Measurements from ENCODE around the gene RFX4.

RFX4 gene

DNA sequence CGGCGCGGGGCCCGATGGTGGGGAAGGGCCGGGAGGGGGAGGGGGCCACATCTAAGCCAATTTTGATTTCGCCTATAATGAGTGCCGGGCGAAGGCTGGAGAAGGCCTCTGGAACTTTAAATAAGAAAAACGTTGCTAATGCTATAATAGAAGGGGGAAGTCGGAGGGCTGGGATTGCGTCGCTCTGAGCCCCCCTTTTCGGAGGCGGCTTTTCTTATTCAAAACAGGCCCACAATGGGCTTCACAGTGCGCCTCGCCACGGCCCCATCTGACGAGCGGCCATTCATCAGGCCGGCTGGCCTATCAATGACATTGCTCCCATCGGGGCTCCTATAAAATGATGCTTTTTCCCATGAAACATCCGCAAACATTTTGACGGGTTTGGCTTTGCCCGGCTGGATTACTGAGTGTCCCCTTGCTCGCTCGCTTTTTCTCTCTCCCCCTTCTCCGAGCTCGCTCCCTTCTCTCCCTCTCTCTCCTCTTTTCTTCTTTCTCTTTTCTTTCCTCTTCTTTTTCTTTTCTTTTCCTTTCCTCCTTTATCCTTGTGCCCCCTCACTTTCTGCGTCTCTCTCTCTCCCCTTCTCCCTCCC, at the start of gene RFX4:
RFX4 (plus strand) TSS at position 364 of the 590 bp plus-strand sequence. CDS start 317 bp downstream, outside the sequence.
- no peak for DNase-seq

DNA sequence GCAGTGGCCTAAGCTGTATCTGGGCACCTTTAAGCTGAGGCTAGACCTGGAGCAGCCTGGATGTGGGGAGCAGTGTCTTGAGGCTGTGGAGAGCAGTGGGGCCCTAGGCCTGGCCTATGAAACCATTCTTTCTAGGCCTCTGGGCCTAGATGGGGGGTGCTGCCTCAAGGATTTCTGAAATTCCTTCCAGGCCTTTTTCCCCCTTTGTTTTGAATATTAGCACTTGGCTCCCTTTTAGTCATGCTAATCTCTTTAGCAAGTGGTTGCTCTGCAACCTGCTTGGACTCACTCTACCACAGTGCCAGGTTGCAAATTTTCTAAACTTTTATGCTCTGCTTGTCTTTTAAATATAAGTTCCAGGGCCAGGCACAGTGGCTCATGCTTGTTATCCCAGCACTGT, 41.6 kb upstream of the RFX4 start:
- no peak for DNase-seq

DNA sequence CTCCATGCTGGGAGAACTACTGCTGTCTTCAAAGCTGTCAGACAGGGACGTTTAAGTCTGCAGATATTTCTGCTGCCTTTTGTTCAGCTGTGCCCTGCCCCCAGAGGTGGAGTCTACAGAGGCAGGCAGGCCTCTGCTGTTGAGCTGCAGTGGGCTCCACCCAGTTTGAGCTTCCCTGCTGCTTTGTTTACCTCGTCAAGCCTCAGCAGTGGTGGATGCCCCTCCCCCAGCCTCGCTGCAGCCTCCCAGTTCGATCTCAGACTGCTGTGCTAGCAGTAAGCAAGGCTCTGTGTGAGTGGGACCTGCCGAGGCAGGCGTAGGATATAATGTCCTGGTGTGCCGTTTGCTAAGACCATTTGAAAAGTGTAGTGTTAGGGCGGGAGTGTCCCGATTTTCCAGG, 31.4 kb upstream of the RFX4 start:
- DNase-seq, result no peak

DNA sequence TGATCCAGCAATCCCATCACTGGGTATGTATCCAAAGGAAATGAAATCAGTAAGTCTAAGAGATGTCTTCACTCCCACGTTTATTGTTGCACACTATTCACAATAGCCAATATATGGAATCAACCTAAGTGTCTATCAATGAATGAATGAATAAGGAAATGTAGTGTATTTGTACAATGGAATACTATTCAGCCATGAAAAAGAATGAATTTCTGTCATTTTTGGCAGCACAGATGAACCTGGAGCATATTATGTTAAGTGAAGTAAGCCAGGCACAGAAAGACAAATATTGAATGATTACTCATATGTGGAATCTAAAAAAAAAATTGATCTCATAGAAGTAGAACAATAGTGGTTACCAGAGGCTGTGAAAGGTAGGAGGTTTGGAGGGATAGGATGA, 30.6 kb upstream of the RFX4 start:
- DNase-seq, result no peak

DNA sequence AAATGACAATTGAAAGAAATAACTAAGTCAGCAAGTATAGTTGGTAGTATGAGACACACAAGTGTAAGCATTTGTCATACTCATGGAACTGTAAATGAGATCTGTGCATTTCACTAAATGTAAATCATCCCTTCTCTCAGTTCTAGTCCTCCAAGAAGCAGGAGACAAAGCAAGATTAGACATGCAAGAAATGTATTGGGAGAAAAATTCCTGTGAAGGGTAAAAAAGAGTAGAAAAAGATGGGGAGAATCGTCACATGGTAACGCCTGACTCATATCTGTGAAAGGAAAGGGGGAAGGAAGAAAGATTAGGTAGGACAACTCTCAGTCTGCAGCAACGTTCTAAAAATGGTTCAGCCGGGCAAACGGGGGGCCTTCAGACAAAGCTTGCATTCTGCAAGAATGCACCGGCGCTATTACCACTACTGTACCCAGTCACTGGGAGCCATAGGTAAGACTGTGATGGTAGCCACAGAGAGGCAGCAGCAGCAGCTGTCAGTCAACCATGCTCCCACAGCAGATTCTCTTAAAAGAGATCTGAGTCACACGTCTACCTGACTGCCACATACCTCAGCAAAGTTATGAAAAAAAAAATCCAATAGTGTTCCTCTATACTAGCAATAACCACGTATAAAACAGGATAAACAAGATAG, 18.0 kb upstream of the RFX4 start:
- DNase-seq, result no peak

DNA sequence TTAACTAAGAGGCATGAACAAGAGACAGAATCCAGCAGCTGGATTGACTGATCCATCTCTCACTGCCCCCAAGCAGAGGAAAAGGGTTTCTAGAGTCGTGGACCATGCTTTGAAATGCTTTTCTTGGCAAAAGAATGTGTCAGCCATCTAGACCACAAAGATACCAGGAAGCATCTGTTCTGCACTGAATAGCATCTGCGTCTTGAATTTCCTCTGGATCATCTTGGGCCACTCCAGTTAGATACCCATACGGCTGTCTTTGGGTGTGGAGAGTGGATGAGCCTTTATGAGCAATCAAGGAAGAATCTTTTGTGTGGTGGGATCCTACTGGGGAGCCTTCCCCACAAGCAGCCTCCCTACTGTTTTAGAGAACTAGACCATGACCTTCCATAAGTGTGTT, 16.0 kb upstream of the RFX4 start:
- no peak for DNase-seq

DNA sequence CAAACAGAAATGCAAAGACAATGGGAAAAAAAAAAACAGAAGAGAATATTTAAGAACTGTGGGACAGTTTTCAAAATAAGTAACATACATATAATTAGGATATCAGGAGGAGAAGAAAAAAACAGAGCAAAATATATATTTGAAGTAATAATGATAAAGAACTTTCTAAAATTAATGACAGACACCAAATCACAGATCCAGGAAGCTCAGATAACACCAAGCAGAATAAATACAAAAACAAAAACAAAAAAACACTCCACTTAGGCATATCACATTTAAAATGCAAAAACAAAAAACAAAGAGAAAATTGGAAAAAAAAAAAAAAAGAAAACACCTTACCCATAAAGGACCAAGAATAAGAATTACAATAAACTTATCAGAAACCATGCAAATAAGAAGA, 9.6 kb upstream of the RFX4 start:
- no peak for DNase-seq

DNA sequence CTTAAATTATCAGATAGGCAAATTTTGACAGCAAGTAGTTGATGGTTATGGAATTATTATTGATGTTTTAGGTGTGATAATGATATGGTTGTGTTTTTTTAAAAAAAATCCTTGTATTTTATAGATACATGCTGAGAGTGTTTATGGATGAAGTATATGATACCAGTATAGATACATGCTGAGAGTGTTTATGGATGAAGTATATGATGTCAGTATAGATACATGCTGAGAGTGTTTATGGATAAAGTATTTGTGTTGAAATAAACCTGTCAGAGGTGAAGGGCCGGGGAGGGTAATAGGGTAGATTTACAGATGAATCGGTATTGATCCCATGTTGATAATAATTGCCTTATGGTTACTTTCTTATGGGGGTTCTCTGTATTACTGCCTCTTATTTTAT, 6.0 kb upstream of the RFX4 start:
- no peak for DNase-seq

DNA sequence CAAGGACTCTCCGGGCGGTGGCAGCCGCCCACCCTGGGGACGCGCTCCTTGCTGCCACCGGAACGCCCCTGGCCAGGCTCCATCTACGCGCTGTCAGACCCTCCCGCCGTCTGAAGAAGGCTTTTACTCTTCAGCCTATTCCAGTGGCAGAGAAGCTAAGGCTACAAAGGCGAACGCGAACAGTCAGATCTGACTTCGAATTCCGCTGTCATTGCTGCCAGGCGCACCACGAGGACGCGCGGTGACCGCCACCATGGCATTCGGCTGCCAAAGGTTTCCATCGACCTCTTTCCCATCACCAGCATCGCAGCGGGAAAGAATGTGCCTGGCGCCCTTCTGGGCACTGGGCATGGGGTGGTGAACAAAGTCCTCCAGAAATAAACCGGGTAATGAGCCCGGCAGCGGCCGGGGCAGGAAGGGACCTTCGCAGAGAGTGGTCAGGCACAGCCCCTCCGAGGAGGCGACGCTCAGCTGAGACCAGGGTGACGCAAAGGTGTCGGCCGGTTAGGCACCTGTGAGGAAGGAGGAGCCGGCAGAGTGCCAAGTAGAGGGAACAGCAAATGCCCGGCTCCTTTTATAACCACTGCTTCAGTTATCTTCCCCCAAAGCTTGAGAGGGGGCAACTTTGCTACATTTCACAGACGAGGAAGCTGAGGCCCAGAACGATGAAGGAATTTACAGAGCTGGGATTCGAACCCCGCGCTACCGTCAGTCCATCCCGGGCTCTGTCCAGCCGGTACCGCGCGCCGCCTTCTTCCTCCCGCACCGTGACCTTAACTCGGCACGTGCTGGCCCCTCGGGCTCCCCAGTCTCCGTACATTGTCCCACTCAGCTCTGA, 1.9 kb upstream of the RFX4 start:
- DNase-seq, result no peak

DNA sequence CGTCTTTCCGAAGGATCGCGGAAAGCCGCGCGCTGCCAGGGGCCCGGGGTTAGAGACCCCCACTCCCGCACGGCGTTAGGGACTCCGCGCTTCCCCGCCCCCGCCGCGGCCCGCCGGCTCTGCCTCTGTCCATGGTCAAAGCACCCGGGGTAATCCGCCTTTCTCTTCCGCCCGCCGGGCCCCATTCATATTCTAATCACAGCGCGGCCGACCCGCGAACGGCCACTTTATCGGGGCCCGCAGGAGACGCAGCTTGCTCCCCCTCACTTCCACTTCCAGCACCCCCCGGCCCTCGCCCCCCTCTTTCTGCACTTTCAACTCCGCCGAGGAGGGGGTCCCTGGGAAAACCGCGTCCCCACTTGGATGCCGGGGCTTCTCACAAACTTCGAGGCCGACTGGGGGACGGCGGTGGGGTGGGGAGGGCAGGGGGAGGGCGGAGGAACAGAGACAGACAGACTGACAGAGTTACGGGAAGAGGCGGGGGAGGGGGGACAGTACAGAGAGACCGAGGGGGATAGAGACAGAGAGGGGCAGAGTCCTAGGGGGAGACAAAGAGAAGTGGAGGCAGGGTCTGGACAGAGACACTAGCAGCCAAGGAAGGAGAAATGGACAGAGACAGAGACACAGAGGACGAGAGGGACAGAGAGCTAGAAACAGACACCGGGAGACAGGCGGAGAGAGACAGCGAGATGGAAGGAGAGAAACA, 1.1 kb upstream of the RFX4 start:
- no peak for DNase-seq

DNA sequence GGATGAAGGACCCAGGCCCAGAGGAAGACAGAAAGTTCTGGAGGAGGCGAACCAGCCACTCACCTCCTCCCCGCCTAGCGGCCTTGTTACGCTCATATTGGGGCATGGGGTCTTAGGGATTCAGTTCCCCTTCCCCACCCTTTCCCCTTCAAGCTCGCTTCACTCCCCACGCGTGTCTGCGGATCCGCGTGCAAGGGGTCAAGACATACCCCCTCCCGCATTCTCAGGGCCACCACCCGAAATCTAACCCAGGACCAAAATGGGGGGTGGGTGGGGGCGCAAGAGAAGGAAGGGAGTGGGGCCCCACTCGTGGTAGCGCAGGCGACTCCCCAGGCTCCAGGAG, 584 bp upstream of the RFX4 start:
- DNase-seq, result no peak

DNA sequence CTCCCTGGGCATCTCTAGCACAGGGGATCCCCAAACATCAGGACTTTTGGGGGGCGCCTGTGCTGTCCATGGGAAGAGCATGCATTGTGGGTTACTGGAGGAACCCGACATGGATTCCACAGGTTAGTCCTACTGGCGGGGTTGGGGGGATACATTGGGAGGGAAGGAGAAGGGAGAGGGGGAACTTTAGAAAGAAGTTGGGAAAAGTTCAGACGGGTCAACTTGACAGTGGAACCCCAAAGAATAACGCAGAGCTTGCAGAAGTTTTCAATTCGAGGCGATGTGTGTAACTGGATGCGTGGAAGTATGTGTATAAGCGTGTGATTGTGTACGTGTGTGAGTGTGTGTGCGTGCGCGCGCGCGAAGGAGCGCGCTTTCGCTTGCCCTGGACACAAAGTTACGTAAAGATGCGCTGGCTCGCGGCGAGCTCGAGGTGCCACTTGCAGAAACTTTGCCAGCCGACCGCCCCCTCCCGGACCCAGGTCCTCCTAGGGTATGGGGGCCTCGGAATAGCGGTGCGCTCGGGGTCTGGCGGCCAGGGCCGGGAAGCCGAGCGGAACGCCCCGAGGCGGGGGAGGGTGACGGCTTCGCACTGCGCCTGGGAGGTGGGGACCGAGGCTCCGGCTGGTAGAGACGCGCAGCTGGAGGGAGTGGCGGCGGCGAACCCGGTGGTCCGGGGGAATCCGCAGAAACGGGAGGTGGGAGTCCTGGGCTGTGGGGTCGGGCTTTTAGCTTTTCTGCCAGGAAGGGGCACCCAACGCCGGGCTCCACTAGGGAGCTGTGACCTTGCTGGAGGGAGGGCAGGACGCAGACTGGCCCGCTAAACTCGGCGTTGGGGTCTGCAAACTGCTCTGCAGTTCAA, 669 bp downstream of the RFX4 start:
- DNase-seq, result no peak

DNA sequence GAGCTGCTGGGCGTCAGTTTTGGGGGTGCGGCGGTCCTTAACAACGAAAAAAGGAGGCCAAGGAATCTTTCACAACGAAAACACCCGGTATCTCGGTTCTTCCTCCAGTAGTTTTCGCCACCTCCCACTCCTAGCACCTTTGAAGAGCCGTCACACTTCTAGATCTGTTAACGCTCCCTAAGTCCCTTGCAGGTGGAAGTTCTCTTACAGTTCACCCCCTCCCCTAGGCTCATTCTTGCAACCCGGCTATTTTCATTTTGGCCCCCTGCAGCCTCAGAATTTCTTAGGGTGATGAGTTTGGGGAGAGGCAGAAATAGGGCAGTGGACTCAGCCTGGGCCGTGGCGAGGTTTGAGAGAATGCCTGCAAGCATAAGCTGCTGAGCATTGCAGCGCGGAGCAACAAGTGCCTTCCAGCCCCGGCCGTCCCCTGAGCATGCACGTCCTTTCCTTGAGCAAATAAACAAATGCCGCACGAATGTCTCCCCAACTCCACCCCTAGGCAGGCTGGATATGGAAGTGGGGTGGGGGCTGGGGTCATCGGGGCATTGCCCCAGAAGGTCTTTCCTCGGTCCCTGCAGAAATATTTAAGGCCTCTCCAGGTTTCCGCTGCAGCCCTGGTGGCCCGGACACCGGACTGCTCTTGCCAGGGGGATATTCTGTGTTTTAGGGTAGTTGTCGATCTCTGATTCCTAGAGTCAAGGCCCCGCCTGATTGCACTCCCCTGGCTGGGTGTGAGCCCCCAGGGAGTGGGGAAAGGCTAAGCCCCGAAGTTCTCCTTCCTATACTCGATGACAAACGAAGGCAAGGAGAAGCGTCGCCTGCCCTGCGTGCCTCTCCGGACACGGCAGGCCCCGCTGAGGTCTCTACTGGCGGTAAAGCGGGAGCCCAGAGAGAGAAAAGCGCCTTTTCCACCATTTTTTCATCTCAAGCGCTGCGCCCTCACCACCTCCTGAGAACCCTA, 1.6 kb downstream of the RFX4 start:
- DNase-seq, result no peak

DNA sequence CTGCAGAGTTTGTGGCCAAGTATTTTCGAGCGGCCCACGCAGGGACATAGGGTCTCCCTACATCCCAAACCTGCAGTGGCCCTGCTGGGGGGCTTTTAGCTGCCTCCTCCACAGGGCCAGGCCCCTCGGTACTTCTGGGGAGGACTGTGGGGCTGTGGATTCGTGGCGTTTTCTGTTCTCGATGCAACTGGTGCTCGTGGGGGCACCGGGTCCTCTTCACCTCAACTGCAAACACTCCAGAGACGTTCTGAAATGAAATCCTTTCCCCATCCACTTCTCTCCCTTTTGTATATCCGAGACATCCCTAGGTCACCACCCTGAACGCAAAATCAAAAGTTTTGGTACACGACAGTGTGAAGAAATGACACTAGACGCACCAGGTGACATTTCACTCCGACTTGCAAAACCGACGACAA, 2.3 kb downstream of the RFX4 start:
- no peak for DNase-seq

DNA sequence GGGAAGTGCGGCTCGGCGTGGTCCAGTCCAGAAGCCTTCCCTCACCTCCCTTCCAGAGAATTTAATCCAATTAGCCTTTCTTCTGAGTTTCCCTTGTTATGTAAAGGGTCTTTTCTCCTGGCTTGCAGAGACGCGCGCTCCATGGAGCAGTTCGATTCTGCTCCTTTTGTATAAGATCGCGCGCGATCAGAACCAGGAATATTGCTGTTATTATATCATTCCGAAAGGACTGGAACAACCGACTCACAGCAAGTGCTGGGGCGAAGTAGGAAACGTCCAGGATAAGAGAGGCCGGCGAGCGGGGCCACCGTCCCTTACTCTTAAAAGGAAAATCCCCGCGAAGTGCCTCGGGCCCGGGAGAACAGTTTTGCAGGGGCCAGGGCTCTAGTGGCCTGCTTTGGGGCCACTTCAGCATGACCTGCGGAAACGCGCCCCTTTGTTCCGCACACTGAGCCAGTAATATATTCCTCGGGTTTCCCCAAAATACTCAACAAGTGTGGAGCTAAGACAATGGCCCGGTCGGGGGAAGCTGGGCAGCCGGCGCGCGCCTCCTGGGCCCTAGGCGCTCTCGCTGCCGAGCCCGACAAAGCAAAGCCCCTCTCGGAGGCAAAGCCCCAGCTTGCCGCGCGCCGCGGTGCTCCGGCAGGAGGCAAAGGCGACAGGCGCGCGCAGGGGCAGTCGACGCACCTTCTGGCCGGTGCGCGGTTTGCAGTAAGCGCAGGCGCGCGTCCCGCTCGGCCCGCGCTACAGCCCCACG, 2.9 kb downstream of the RFX4 start:
- DNase-seq, result no peak

DNA sequence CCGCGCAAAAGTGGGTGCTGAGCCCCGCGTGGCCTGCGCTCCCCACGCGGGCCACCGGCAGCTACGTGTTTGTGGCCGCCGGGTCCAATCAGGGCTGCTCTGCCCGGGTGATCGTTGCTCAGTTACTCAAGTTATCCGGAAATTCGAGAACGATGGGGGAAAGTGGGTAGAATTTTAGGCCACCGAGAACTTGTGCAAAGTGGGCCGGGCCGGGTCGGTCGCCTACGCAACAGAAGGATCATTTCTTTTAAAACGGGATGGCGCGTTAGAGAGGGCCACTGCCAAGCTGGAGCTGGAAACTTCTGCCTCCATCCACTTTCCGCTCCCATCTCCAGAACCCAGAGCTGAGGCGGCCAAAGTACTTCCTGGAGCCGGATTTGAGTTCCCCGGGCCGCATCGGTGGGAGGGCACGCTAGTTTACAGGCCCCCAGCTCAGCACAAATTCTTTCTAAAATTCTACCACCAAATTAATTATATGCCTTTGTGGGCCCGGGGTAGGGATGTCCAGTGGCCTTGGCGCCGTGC, 3.5 kb downstream of the RFX4 start:
- DNase-seq, result no peak

DNA sequence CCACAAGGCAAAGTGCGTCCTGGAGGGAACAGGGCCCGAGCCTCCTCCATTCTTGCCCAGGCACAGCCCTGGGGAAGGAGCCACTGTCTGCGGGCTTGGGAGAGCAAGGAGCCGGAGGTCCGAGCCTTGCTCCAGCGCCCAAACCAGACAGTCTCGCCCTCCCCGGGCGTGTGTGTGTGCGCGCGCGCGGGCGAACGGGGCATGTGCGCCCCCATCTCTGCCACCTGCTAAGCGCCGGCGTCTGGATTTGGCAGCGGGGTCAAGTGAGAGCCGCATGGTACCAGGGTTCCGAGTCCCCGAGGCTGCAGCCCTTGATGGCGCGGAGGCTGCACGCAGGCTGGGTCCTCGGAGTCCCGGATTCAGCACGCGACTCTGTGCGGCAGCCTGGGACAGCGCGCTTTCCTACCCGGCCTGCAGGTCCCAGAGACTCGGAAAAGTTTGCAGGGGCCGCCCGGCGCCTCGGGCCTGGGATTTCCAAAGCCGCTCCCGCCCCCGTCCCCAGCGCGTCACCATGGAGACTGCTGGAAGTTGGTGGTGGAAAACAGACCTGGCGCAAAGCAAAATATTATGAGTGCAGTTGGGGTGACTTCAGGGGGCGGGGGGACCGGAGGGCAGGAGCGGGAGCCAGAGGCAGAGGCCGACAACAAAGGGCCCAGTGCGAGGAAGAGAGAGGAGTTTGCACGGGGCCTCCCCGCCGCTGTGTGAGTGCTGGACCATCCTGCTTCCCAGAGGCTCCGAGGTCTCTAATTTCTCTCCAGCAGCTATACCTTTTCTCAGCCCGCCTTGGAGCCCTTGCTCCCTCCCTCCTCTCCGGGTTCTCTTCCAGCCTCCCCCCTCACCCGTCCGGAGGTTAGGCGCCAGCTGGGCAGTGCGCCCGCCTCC, 4.2 kb downstream of the RFX4 start:
- no peak for DNase-seq

DNA sequence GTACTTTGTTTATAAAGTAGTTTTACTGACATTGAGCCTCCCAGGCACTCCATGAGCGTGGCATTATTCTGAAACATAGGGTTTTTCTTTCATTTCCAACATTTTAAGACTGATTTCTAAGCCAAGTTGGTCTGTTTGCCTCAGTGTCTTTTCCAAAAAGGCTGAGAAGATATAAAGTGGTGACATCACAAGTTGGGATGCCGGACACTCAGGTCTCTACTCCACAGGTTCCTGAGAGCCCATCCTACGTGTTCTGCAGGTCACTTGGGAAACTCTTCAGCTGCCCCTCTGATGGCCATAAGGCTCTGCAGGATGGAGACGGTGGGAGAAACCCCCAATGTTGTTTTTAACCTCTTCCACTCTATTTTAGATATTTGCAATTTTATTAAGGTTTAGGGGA, 6.0 kb downstream of the RFX4 start:
- no peak for DNase-seq

DNA sequence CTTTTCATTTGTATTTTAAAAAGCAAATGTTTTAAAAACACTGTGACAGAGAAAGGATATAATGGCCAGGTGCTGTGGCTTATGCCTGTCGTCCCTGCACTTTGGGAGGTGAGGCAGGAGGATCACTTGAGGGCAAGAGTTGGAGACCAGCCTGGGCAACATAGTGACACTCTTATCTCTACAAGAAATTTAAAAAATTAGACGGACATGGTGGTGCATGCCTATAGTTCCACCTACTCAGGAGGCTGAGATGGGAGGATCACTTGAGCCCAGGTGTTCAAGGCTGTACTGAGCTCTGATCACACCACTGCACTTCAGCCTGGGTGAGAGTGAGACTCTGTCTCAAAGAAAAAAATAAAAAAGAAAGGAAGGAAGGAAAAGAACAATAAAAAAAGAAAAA, 7.8 kb downstream of the RFX4 start:
- no peak for DNase-seq
